Daoy (cell line): ENCODE measurements around the gene HMGXB3. TPM values are rescaled to one million over a fixed set of nuclear protein-coding genes. Genes with fewer than 3 reads are reported as not detected.

Experiments
- DNase-seq: peaks from one replicate; pipeline ENCODE4 v3.0.0-alpha.2; 2015; ENCODE audit warnings: low read depth
- total RNA-seq: library from RNA; depleted of rRNA; stranded (reverse); fragments of >200 nt; shearing (Covaris generic); gene quantifications from 2 replicates; pipeline ENCODE4 v1.2.3, GENCODE V29; 2014; rRNA removed

Gene HMGXB3, protein sequence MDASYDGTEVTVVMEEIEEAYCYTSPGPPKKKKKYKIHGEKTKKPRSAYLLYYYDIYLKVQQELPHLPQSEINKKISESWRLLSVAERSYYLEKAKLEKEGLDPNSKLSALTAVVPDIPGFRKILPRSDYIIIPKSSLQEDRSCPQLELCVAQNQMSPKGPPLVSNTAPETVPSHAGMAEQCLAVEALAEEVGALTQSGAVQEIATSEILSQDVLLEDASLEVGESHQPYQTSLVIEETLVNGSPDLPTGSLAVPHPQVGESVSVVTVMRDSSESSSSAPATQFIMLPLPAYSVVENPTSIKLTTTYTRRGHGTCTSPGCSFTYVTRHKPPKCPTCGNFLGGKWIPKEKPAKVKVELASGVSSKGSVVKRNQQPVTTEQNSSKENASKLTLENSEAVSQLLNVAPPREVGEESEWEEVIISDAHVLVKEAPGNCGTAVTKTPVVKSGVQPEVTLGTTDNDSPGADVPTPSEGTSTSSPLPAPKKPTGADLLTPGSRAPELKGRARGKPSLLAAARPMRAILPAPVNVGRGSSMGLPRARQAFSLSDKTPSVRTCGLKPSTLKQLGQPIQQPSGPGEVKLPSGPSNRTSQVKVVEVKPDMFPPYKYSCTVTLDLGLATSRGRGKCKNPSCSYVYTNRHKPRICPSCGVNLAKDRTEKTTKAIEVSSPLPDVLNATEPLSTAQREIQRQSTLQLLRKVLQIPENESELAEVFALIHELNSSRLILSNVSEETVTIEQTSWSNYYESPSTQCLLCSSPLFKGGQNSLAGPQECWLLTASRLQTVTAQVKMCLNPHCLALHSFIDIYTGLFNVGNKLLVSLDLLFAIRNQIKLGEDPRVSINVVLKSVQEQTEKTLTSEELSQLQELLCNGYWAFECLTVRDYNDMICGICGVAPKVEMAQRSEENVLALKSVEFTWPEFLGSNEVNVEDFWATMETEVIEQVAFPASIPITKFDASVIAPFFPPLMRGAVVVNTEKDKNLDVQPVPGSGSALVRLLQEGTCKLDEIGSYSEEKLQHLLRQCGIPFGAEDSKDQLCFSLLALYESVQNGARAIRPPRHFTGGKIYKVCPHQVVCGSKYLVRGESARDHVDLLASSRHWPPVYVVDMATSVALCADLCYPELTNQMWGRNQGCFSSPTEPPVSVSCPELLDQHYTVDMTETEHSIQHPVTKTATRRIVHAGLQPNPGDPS (N-terminal part only)
- total RNA-seq = 33.2 and 35.6 TPM in 2 replicates

DNA sequence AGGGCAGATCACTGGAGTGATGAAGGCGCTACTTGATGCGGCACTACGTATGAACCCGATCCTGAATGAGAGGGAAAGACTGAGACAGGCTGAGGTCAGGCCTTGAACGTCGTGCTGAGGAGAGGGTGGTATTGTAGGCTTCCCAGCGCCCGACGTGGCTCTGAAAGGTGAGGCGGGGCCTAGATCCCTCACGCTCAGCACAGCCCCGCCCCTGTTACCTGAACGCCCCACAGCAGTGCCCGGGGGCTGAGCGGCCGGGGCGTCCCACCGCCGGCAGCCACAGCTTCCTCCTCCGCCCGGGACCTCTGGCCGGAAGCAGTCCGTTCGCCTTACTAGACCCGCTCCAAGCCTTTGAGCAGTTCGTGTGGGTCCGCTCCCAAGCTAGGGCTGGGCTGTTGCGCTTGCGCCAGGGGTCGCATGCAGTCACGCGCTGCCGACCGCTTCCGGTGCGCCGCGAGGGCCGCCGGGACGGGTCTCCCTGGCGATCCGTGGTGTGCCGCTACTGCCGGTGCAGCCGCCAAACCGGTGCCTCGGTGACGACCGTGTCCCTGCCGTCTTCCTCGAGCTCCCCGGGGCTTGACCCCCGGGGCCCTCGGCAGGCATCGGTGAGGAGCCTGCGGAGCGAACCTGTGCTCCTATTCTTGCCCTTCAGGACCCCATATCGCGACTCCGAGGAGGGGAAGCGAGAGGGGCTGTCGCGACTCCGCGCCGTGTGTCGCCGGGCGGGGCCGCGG, at the start of gene HMGXB3, which contains the start of gene TIGD6:
Gene HMGXB3, plus strand, starts transcription at position 484 of the 734 bp plus-strand sequence. CDS start 4,114 bp downstream, outside the sequence.
Gene TIGD6, minus strand, starts transcription at position 399 of the 734 bp plus-strand sequence. CDS start 4,306 bp downstream, outside the sequence.
- peak; percentile 98 for DNase-seq

GRCh38 chr5:149951138-149951749, 49.3 kb upstream of the HMGXB3 start:
- no peak for DNase-seq

DNA sequence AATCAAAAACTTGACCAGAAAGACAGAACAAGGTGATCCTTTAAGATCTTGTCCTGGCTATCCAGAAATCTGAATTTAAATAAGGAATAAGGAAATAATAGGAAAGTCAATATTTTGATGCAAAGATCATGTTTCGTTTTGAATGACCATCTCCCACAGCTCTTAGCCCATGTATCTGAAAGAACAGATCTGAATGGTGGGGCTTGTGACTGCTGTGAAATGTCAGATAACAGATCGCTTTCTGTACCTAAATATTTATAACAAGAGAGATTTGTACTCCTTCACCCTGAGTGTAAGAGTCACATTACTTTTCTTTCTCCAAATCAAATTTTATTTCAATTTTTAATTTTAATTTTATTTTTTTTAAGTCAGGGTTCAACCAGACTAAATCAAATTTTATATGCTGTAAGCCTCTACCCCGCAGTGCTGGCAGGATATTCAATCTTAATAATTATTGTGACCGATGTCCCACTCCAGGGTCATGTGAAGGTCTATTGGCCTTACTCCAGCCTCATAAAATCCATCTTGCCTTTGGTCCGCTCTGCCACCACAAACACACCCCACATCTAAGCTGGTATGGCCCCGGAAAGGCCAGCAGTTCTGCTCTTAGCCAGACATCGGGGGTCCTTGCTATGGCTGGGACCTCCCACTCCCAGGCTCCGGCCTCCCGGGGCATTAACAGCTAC, 47.0 kb upstream of the HMGXB3 start:
- no peak for DNase-seq

- no peak for DNase-seq
Measured at GRCh38 chr5:149954798-149955197, 45.7 kb upstream of the HMGXB3 start.

DNA sequence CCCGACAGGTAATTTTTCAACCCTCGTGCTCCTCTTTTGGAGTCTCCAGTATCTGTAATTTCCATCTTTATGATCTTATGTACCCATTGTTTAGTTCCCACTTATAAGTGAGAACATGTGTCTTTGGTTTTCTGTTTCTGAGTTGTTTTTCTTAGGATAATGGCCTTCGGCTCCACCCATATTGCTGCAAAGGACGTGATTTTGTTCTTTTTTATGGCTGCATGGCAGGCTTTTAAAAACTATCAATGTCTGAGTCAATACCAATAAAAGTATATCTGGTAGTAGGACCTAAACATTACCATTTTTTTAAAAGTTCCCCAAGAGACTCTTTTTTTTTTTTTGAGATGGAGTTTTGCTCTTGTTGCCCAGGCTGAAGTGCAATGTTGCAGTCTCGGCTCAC, 43.9 kb upstream of the HMGXB3 start:
- no peak for DNase-seq

DNA sequence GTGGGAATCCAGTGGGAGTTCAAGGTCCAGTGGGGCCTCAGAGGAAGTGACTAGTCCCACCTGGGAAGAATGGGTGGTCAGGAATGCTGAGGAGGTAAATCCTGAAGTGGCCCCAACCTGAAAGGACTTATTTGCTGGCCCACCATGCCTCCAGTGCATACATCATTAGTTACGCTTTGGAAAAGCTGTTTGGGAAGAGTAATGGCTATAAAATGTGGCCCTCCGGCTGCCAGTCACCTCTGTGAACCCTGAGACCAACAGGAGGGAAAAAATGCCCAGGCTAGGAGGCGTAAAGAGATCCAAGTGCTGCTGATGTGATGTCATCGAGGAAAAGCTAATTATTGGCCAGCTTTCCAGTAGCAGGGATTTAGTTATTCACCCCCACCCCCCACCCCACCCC, 42.7 kb upstream of the HMGXB3 start:
- peak; percentile 26 for DNase-seq

DNA sequence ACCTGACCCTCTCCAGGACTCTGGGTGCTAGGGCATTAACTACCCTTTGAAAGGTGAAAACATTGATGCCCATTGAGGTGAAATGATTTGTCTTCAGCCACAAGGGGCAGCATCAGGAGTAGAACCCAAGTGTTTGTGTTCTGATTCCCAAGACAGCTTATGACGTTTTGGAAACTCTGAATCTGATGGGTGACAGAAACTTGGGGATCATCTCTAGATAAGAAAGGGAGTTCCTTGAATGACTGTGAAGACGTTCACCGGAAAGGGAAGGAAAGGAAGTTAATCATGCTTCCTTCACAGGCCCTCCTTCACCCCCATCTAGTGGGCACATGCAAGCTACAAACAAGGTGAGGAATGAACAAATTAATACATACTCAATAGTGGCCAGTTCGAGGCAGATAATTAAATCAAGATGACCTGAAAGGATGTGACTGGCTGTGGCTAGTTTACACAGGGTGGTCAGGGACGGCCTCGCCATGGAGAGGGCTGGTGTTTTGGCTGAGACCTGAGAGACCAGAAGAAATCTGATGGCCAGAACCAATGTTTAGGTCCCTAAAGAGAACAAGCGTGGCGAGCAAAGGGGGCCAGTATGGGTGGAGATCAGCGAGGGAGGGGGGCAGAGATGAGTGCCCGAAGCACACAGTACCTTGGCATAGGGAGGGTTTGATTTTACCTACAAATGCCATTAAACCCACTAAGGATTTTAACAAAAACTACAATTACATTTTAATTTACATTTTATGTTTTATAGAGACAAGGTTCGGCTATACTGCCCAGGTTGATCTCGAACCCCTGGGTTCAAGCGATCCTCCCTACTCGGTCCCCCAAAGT, 40.9 kb upstream of the HMGXB3 start:
- DNase-seq = peak; percentile 59

DNA sequence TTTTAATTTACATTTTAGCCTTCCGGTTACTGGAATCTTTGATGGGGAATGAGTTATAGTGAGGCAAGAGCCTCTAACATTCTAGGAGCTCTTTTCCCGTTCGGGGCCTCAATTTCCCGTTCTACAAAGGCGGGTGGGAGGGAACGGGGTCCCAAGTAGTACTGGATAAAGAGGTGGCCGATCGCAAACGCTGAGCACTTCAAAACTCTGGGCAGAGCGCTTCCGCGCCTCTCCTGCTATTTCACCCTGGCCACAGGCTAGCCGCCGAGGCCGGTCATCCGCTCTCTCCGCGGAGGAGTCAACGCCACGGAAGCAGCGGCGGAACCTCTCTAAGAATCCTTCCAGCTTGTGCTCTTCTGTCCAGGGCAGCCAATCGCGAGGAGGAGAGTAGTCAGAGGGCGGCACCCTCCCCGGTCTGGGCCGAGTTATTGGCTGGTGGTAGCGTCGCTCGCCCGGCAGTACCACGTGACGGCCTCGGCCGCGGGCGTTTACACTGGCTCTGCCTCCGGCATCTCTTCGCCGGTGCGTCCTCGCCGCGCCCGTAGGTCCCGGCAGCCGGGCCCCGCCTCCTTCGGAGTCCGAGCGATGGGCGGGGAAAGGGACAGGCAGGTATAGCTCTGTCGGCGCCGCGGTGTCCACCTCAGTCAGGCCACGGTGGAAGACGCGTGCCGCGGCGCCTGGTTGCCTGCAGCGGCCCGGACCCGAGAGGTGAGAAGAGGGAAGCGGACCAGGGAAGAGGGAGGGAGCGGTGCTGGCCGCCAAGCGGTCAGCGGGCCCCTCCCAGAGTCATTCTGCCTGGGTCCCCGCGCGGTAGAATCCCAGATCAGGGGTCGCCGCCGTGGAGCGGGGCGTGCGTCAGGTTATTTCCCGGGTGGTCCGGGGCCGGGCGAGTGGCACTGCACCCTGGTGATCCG, 40.0 kb upstream of the HMGXB3 start, which contains the start of gene SLC26A2:
Gene SLC26A2, plus strand, starts transcription at position 487 of the 914 bp plus-strand sequence. CDS start 16,895 bp downstream, outside the sequence.
- DNase-seq = peak; percentile 99

DNA sequence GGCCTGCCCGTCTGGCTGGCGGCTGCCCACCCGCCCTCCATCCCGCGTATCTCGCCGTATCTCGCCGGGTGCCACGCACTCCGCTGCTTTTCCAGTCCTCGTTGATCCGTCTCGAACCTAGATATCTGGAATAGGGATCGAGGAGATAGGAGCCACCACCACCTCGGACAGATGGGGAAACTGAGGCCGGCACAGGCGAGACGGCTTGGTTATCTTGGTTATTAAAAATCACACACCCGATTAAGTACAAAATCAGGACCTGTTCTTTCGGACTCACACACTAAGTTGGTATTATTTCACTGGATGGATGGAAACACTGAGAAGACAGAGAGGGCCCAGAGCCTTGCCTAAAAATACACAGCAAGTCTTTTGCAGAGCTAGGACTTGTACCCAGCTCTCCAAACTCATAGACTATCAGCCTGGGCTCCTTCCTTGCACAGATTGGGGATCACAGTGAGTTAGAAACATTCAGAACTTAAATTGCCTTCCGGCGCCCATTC, 39.3 kb upstream of the HMGXB3 start:
- no peak for DNase-seq

- peak; percentile 52 for DNase-seq
Measured at GRCh38 chr5:149961957-149962409, 38.6 kb upstream of the HMGXB3 start.

DNA sequence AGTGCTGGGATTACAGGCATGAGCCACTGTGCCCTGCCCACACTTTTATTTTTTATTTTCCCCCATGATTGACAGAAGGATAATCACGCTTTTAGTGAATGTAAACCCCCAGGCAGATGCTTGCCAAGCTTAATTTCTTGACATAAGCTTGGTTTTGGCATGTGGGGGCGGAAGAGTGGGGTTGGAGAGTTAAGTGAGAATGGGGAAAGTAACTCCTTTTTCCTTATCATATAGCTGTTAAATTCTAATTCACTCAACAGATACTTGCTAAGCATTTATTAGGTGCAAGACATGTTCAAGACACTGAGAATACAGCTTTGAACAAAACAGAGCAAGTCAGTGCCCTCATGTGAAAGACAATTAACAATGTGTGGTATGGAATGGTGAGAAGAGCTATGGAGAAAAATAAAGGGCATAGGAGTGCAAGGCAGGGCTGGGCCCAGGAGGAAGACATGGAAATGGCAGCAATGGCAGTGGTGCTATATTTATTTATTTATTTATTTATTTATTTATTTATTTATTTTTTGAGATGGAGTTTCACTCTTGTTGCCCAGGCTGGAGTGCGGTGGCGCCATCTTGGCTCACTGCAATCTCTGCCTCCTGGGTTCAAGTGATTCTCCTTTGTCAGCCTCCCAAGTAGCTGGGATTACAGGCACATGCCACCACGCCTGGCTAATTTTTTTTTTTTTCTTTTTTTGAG, 37.8 kb upstream of the HMGXB3 start:
- DNase-seq = no peak

DNA sequence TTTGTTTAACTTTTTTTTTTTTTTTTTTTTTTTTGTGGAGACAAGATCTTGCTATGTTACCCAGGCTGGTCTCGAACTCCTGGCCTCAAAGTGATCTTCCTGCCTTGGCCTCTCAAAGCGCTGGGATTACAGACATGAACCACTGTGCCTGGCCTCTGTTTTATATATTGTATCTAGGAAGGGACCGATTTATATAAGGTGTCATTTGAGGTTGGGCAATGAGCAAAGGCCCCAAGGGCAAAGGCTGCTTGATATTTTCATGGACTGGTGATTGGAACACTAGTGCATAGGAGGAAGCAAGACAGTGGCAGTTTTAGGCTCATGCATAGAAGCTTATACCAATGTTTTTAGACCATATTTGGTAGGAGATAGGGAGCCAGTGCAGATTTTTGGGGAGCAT, 36.8 kb upstream of the HMGXB3 start:
- DNase-seq = no peak

- no peak for DNase-seq
Measured at GRCh38 chr5:149966946-149967345, 33.6 kb upstream of the HMGXB3 start.

DNA sequence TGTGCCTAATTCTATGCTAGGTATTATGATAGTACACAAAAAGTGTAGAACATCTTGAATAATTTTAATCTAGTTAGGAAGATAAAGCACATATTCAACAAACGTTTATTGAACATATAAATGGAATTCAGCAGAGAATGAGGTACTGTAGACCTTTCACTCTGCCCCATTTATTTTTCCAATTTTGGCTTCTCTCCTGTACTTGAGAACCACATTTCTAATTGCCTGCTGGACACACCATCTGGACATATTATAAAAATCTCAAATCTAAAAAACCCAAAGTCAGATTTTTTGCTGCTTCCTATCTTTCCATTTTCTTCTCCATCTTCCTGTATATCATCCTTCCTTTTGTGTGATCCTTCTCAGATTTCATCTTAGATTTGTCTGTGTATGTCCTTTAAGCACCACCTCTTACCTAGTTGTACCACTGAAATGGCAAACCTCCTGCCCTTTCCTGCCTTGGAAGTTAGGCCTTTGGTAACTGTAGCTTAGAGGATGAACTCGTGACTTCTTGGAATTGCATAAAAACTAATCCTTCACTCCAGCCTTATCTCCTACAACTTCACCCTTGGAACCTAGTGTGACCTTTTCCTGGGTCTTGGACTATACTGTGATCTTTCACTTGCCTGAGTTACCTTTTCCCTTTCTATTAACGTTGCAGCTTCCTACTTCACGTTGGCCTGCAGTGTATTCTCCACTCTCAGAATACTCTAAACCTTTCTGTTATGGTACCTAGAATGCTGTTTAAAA, 31.2 kb upstream of the HMGXB3 start:
- no peak for DNase-seq

- no peak for DNase-seq
Measured at GRCh38 chr5:149975409-149975808, 25.1 kb upstream of the HMGXB3 start.

DNA sequence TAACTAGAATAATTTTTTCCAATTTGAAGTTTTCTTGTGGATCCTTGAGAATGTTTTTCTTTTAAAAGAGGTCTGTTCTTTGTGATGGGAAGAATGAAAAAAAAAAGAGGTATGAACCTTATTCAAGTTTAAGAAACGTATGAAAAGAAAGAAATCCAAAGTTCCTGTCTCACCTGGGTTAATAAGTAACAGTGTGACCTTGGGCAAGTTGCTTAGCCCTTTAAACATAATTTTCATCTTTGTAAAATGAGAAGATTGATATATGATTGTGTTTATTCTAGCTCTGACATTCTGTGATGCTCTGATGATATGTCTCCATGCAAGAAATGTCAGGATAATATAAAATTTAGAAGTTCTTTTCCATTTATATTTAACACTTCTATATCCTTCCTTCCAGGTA, 20.6 kb upstream of the HMGXB3 start:
- DNase-seq = no peak
